Ovary (tissue), 9 donors: ENCODE results near the gene CSRP1. TPM values are rescaled to one million over a fixed set of nuclear protein-coding genes. Genes with fewer than 3 reads are reported as not detected.
A peak's percentile ranks its signal among the peaks of the same experiment; 100 is the strongest.

ENCODE experiments used
- DNase-seq, 5 donors: peaks; one replicate each; pipeline ENCODE4 v3.0.0-alpha.2; 2019 to 2020
- H3K27ac ChIP-seq, 2 donors: fragments of 200-600 bp; one replicate each; pipeline versions ENCODE4 v1.5.1 to v1.8.0; 2019 to 2022
- H3K27me3 ChIP-seq: fragments of 200-600 bp; one replicate; pipeline ENCODE4 v1.8.0; 2022
- H3K36me3 ChIP-seq: fragments of 200-600 bp; sonication (generic); one replicate; pipeline ENCODE4 v1.5.1; 2019
- H3K4me1 ChIP-seq: one replicate; pipeline ENCODE4 v1.8.1; 2013; ENCODE audit warnings: mild to moderate bottlenecking, moderate library complexity; ENCODE audit not compliant: insufficient read depth
- H3K4me3 ChIP-seq: fragments of 200-600 bp; sonication (generic); one replicate; pipeline ENCODE4 v1.5.1; 2017
- H3K9me3 ChIP-seq, 2 donors: fragments of 200-600 bp in 1 of 2; sonication (generic) in 1 of 2; one replicate each; pipeline versions ENCODE4 v1.5.1 to v1.8.1; 2013 to 2019; ENCODE audit warnings: mild to moderate bottlenecking in 1 of 2, moderate library complexity in 1 of 2
- CTCF ChIP-seq, 3 donors: fragments of 450-650 bp in 2 of 3; fragments of 200-600 bp in 1 of 3; IDR thresholded peaks; one replicate each; pipeline versions ENCODE4 v1.5.1 to v1.8.0; 2016 to 2022; ENCODE audit warnings: antibody characterized with exemption in 3 of 3, mild to moderate bottlenecking in 1 of 3
- EP300 ChIP-seq: sonication (generic); formaldehyde crosslinking; IDR thresholded peaks from one replicate; pipeline ENCODE4 v1.6.1; 2017; ENCODE audit warnings: antibody characterized with exemption
- POLR2A ChIP-seq: fragments of 450-650 bp; IDR thresholded peaks from one replicate; pipeline ENCODE4 v1.6.1; 2017; ENCODE audit warnings: antibody characterized with exemption, mild to moderate bottlenecking, moderate library complexity
- WGBS, 3 donors: extraction: QIAGEN DNeasy Blood & Tissue Kit in 1 of 3; methylation state at CpG; one replicate each; pipeline versions ENCODE4 v1.1.5 to v1.1.7; 2013 to 2017; 5-methylcytosine and 5-hydroxymethylcytosine counted together
- intact Hi-C, 4 donors: fragments of 100-400 bp; cut with DNase I; formaldehyde crosslinking; loops; one replicate each; pipeline versions ENCODE4 v1.11.0 to v1.15.1; 2022 to 2023
- polyA plus RNA-seq, 2 donors: library from polyadenylated mRNA; stranded (reverse); fragments of 200-250 nt in 1 of 2; fragments of 350-450 nt in 1 of 2; fragmentation: Illumina TruSeq in 1 of 2; extraction: RNeasy Lipid Tissue Mini Kit (QIAGEN cat#74804) in 1 of 2; gene quantifications; one replicate each; pipeline ENCODE4 v1.2.3, GENCODE V29; 2013 to 2014
- total RNA-seq, 7 donors: library from RNA; depleted of rRNA in 2 of 7; stranded (reverse); fragments of >200 nt in 2 of 7; fragmentation: NEBNext Ultra II Directional in 3 of 7; extraction: Animal tissue kit (Norgen Biotek cat#: 25700) in 3 of 7; gene quantifications; one replicate each; pipeline versions ENCODE4 v1.1.0 to v1.2.4, GENCODE V29; 2016 to 2023
- donor health status: DM: no; HTN: no; CAD: no; lungs with moderate emphysema.
- donor health status: DM: no; HTN: no; CAD: no.
- donor health status: Bipolar disorder and iron deficiency.
- donor health status: DM: yes; HTN: yes; CAD: no.
- donor health status: DM: no; HTN: no; CAD: no.
- donor health status: DM: yes; HTN: yes; CAD: no.

Gene CSRP1
- total and polyA plus RNA-seq, 9 donors: 205 to 783 (median 274) TPM

- H3K27ac ChIP-seq: no peak overlapping the region
- H3K4me1 ChIP-seq: peaks cover 8% of the 10 kb centered on the region
- H3K36me3 ChIP-seq: no peaks in the 10 kb centered on the region
- TF ChIP-seq EP300: no peak
- TF ChIP-seq CTCF (IDR thresholded peaks at IDR 0.05): no peak
- TF ChIP-seq POLR2A: no peak
- intact Hi-C loops: loop anchor here in 1 of 4 donors (10.0 kb wide), 1 partner anchor 52 kb away; no protein-coding TSS in a partner anchor
- 60 to 78% (median 64%) methylated on average over 7 of the region's 7 CpGs for WGBS, 3 donors
- no peak overlapping the region for H3K4me3 ChIP-seq
- no peak for DNase-seq
- H3K9me3 ChIP-seq: no peaks in the 10 kb centered on the region
- no peaks in the 10 kb centered on the region for H3K27me3 ChIP-seq
These were observed 43.8 kb downstream of the CSRP1 start for GRCh38 chr1:201463071-201463552.

- H3K9me3 ChIP-seq: no peaks in the 10 kb centered on the region
- H3K4me3 ChIP-seq: no peak overlapping the region
- H3K4me1 ChIP-seq: peaks cover 5% of the 10 kb centered on the region
- H3K27me3 ChIP-seq: no peaks in the 10 kb centered on the region
- 48 to 58% (median 54%) methylated on average over 13 of the region's 13 CpGs for WGBS, 3 donors
- H3K27ac ChIP-seq: peak overlapping the region in 1 of 2 donors; percentile 21
- intact Hi-C loops: loop anchor here in 1 of 4 donors (10.0 kb wide), 1 partner anchor 53 kb away; no protein-coding TSS in a partner anchor
- TF ChIP-seq POLR2A (no peak), EP300 (no peak), CTCF (IDR thresholded peaks at IDR 0.05) (no peak)
- H3K36me3 ChIP-seq: no peaks in the 10 kb centered on the region
- peak; percentile 53 to 84 (median 73) for DNase-seq
These were observed 45.1 kb downstream of the CSRP1 start for GRCh38 chr1:201461645-201462441.

- H3K9me3 ChIP-seq: no peaks in the 10 kb centered on the region
- no peaks in the 10 kb centered on the region for H3K27me3 ChIP-seq
- H3K27ac ChIP-seq: peak overlapping the region in 1 of 2 donors; percentile 21
- no peak overlapping the region for H3K4me3 ChIP-seq
- 66 to 71% (median 67%) methylated on average over 8 of the region's 8 CpGs for WGBS, 3 donors
- intact Hi-C loops: loop anchor here in 1 of 4 donors (10.0 kb wide), 1 partner anchor 54 kb away; no protein-coding TSS in a partner anchor
- H3K4me1 ChIP-seq: peaks cover 3% of the 10 kb centered on the region
- no peak for DNase-seq
- TF ChIP-seq CTCF (IDR thresholded peaks at IDR 0.05): no peak
- TF ChIP-seq EP300: no peak
- no peak for TF ChIP-seq POLR2A
- no peaks in the 10 kb centered on the region for H3K36me3 ChIP-seq
These were observed 45.9 kb downstream of the CSRP1 start for GRCh38 chr1:201460814-201461644.

GRCh38 chr1:201459775-201460174 is 47.1 kb downstream of the CSRP1 start:
- intact Hi-C loops: loop anchor here in 1 of 4 donors (10.0 kb wide), 1 partner anchor 55 kb away; no protein-coding TSS in a partner anchor
- Histone ChIP-seq H3K4me3 (no peak overlapping the region), H3K4me1 (peaks cover 3% of the 10 kb centered on the region), H3K27ac (no peak overlapping the region), H3K36me3 (no peaks in the 10 kb centered on the region), H3K27me3 (no peaks in the 10 kb centered on the region), H3K9me3 (no peaks in the 10 kb centered on the region)
- 92 to 98% (median 96%) methylated on average over 5 of the region's 5 CpGs for WGBS, 3 donors
- no peak for TF ChIP-seq POLR2A
- no peak for TF ChIP-seq EP300
- no peak for TF ChIP-seq CTCF (IDR thresholded peaks at IDR 0.05)
- no peak for DNase-seq
